HEK293T (cell line): ENCODE data around the gene GFRA1.

Source experiments
- ARNT ChIP-seq: fragments of 450-650 bp; IDR thresholded peaks from 2 replicates; pipeline ENCODE4 v1.6.1; 2017; ENCODE audit warnings: mild to moderate bottlenecking
- BHLHE40 ChIP-seq: fragments of 450-650 bp; IDR thresholded peaks from 2 replicates; pipeline ENCODE4 v1.6.1; 2016; ENCODE audit warnings: mild to moderate bottlenecking, moderate library complexity, borderline replicate concordance
- CTBP1 ChIP-seq: fragments of 450-650 bp; IDR thresholded peaks from 2 replicates; pipeline ENCODE4 v1.6.1; 2016; ENCODE audit warnings: borderline replicate concordance
- ELF4 ChIP-seq: fragments of 450-650 bp; IDR thresholded peaks from 2 replicates; pipeline ENCODE4 v1.6.1; 2017; ENCODE audit warnings: antibody characterized with exemption
- FOXA1 ChIP-seq: fragments of 450-650 bp; IDR thresholded peaks from 2 replicates; pipeline ENCODE4 v1.6.1; 2016; ENCODE audit warnings: mild to moderate bottlenecking
- FOXK2 ChIP-seq: fragments of 450-650 bp; IDR thresholded peaks from 2 replicates; pipeline ENCODE4 v1.6.1; 2016; ENCODE audit warnings: mild to moderate bottlenecking
- FOXM1 ChIP-seq: fragments of 450-650 bp; IDR thresholded peaks from 2 replicates; pipeline ENCODE4 v1.6.1; 2017; ENCODE audit warnings: mild to moderate bottlenecking, borderline replicate concordance
- HDGF ChIP-seq: fragments of 450-650 bp; IDR thresholded peaks from 2 replicates; pipeline ENCODE4 v1.6.1; 2017; ENCODE audit warnings: antibody characterized with exemption, borderline replicate concordance
- LEF1 ChIP-seq: fragments of 450-650 bp; IDR thresholded peaks from 2 replicates; pipeline ENCODE4 v1.6.1; 2017; ENCODE audit warnings: mild to moderate bottlenecking, borderline replicate concordance
- NFRKB ChIP-seq: fragments of 450-650 bp; IDR thresholded peaks from 2 replicates; pipeline ENCODE4 v1.6.1; 2016; ENCODE audit warnings: mild to moderate bottlenecking, moderate library complexity
- PKNOX1 ChIP-seq: fragments of 450-650 bp; IDR thresholded peaks from 2 replicates; pipeline ENCODE4 v1.6.1; 2016
- SP1 ChIP-seq: fragments of 450-650 bp; IDR thresholded peaks from 2 replicates; pipeline ENCODE4 v1.6.1; 2017
- TARDBP ChIP-seq: fragments of 450-650 bp; IDR thresholded peaks from 2 replicates; pipeline ENCODE4 v1.6.1; 2016

GRCh38 chr10:116059320-116059719 is 213.7 kb downstream of the GFRA1 start:
- TF ChIP-seq HDGF (no peak), BHLHE40 (no peak), FOXM1 (no peak), LEF1 (no peak), FOXK2 (no peak), SP1 (no peak), TARDBP (no peak), ELF4 (no peak), NFRKB (no peak), CTBP1 (no peak), PKNOX1 (no peak), ARNT (no peak), FOXA1 (no peak)
